ENCODE data around the gene BICRA.

The BICRA gene

DNA sequence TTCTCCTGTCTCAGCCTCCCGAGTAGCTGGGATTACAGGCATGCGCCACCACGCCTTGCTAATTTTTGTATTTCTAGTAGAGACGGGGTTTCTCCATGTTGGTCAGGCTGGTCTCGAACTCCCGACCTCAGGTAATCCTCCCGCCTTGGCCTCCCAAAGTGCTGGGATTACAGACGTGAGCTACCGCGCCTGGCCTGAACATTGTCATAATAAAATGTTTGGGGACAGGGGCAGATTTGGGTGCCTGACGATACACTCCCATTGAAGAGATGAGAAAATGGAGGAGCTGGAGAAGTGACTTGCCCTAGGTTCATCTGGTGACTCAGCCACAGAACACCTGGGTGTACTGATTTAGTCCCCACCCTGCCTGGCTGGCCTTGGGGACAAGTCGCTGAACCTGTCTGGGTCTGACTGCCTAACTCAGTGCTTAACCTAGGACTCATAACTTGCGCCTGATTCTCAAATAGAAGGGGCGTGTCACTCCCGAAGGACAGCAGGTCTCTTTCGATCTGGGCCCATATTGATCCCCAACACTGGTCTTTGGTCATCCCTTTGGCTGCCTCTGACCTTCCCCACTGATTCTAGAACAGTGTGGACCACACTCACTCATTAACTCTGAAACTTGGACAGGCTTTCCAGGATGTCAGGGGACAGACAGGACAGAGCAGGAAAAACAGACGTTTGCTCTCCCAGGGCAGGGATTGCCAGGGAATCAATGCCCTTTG, 7.6 kb upstream of the BICRA start:
- no peak for DNase-seq

DNA sequence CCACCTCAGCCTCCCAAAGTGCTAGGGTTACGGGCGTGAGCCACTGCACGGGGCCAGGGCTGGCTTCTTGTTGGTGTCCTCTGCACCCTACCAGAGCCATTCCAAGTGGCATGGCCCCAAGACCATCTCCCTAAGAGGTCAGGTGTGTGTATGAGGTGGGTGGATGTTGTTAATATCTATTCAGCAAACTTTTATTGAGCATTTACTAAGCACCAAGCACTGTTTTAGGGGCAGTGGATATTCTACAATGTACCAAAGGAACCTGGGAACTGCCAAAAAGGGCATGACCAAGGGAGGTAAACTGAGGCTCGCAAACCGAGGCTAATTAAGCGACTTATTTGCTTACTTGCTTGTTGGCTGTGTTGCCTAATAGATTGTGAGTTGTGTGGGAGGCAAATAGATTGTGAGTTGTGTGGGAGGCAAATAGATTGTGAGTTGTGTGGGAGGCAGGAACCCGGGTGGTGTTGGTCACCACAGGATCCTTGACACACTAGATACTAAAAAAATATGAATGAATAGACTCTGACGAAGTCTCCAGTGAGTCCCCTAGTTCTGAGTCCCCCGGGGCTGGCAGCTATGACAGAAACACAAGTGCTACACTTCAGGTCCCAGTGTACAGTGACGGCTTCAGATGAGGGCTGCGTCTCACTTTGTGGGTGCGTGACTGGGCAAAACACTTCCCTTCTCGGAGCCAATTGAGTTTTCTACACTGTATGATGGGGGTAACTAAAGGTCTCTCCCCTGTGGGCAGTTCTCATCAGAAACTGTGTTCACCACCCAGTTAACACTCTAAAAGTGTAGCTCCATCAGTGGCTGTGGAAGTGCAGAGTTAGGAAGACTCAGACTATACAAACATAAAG, 5.0 kb upstream of the BICRA start:
- no peak for DNase-seq

DNA sequence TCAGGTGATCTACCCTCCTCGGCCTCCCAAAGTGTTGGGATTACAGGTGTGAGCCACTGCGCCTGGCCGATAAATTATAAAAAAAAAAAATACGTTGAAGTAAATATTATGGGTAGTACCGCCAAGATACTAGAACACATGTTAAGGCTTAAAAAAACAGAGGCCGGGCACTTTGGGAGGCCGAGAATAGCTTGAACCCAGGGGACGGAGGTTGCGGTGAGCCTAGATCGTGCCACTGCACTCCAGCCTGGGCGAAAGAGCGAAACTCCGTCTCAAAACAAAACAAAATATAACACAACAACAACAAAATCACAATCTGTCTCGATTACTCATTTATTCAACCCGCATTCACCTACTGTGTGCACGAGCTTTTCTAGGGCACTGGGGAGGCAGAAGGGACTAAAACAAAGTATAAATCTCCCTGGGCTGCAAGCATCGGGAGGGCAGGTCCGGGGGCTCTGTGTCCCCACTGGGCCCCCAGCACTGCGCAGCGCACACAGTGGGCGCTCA, 1.3 kb upstream of the BICRA start:
- DNase-seq: no peak

DNA sequence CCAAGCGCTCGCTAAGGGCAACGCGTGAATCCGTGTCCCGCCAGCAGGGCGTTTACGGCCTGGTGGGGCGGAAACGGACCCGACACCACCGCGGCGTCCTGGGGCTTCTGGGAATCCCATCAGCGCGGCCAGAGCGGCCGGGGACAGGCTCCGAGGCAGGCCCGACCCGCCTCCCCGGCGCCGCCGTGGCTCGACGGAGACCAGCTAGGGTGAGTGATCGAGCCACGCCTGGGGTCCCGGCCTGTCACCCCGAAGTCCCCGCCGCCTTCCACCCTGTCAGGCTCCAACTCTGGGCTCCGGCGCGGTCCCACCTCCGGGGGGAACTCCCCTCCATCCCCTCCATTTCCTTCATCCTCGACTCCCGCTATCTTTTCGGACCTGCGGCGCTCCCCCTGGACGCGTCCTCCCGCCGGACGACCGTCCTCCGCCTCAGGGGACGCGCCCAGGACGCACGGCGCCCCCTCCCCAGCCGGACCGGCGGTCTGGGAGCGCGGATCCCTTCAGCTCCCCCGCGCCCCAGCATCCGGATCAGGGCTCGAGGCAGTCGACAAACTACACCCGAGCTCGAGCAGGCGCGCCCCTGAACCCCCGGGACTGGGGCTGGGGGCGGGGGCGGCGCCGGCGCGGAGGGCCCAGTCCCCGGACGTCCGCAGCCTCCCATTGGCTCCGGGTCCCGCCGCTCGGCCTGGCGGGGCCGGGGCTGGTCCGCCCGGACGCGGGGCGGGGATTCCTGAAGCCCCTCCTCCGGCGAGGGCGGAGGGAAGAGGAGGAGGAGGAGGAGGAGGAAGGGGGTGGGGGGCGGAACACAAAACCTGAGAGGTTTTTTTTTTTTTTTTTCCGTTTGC, 638 bp upstream of the BICRA start:
- peak; percentile 88 to 96 for DNase-seq

DNA sequence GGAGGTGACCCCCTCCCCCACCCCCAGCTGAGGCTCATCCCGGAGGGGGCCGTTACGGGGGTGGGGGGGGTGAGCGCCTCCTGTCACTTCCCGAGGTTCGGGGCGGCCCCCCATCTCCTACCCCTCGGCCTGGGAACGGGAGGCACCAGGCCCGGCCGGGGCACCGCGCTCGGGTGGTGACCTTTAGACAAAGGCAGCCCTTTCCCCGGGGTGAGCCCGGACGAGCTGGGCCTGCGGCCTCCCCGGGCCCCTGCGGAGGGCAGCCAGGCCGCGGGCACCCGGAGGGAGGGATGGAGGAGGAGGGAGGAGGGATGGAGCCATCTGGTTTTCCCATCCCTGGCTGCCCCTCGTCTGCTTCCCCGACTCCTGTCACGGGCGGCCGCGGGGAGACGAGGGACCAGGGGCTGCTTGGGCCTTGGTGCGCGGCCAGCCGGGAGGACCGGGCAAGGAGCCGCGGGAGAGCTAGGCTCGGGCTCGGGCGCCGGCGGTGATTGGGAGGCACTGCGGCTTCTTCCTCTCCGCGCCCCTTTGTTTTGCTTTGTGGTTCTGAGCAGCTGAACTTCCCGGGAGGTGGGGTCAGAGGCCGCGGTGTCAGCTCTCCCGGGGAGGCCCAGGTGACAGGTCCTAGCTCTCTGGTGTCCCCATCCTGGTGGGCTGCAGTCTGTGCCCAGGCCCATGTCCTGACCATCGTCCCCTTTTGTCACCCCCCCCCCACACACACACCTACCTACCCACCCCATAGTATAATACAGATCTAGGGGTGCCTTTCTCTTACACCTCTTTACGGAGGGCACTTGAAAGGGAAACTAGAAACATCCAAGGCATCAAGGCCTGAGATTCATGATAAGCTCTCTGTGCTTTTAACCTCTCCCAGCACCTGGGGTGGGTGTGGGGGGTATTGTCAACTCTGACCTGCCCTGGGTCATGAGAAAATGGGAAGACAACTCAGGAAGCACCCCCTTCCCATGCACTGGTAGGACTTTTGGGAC, 1.3 kb downstream of the BICRA start:
- no peak for DNase-seq

DNA sequence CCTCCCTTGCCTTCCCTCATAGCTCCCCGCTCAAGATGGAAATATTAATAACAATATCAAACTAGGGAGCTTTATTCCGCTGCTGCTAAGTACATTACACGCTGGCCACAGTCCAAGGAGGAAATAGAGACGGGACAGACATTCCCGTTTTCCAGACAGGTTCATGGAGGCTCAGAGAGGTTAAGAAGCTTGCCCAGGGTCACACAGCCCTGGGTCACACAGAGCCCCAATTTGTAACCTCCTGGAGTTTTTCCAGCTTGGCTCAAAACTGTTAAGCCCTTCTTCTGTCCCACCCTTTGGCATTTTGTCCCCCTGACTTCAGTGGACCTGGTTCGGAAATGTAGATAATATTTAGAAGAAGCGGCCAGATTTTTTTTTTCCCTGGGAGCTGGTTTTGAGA, 2.0 kb downstream of the BICRA start:
- DNase-seq: no peak

DNA sequence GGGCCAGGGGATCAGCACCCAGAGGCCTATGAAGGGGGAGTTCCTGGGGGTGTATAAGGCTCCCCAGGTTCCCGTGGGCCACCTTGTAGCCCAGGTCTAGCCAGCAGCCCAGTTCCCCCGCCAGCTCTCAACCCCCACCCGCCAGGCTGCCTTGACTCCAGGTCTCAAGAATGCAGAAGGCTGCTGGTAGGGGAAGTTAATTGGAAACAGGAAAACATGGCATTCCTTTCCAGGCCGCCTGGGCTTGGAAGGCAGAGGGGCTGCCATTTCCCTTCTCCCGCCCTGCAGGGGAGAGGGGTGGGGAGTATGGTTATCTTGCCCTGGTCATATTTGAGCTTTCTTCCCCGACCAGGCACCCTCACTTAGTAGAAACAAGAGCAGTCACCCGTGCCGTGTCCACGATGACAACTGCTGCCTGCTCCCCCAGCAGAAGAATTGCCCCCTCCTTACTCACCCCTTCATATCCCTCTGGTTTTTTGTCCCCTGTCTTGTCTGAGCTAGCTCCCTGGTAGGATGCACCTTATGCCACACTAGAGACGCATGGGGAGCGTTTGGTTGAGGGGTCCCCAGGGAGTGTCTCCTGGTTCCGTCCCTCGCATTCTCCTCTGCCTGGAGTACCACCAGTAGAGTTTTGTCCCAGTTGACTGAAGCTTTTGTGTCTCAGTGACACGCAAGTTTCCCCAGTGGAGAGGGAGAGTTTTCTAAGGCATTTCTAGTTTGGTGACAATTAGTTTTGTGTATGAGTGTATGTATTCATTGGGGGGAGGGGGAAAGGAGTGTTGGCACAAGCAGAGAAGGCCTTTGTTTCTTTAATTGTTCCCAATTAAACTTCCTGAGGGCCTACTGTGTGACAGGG, 4.5 kb downstream of the BICRA start:
- DNase-seq: no peak

DNA sequence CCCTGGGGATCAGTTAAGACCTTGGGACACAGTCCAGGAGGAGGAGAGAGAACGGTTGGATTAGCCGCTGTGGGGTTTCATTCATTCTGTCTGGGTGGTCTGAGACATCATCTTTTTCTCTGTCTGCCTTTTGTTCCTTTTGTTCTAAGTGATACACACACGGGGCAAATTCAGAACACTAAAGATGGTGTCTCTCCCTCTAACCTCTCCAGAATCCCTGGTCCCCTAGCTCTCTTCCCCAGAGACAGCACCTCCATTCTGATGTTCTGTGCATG, 5.0 kb downstream of the BICRA start:
- no peak for DNase-seq

DNA sequence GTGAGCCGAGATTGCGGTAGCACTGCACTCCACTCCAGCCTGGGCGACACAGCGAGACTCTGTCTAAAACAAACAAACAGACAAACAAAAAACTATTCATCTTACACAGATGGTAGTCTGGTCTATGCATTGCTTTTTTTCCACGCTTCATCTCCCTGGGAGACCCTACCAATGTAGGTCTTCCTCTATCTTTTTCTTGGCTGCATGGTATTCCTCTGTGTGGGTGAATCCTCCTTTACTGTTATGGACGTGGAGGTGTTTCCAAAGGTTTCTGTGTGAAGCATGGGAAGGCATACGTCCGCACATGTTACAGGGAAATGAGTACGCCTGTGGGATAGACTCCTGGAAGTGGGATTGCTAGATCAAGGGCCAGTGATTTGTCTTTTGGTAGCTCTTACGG, 5.6 kb downstream of the BICRA start:
- no peak for DNase-seq

DNA sequence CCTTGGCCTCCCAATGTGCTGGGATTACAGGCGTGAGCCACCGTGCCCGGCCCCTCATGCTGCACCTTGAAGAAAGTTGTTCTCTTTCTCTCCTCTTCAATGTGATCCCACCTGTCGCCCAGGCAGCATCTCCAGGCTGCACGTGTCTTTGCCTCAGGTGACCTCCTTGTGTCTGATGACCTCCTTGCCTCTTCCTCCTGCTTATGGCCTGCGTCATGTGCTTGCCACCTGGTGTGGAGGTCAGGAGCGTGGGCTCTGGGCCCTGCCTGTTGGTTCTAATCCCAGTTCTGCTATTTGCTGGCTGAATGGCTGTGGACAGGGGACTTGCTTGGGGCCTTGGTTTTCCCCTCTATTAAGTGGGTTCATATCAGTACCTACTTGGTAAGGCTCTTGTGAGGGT, 6.3 kb downstream of the BICRA start:
- no peak for DNase-seq

DNA sequence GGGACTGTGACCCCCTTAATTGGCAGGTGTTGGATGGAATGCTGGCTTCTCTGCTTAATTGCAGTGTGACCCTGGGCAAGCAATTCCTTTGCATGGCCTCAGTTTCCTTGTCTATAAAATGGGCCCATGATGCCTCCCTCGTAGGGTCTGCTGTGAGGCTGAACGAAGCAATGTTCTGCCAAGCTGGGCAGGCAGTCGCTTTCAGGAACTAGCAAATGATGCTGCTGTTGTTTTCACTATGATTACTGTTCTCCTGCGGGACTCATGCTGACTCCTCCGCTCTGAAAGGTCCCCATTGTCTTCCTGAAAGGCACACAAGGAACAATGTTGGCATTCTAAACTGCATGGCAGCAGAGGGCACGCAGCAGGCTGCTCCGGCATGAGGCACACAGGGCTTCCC, 6.8 kb downstream of the BICRA start:
- no peak for DNase-seq

DNA sequence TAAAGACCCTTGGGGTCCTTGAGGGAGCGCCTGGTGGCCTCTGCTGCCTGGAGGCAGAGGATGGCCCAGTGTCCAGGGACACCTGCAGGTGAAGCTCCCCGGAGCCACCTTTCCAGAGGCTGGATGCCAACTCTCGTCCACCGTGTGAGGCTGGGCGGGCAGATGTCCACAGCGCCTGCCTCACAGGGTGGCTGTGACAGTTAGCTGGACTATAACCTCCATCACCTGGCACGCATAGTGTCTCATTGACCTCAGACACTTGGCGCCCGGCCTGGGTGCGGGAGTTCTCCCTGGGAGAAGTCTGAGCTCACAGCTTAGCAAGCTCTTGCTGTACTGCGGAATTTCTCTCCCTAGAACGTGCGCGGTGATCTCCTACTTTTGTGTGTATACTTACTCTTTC, 9.8 kb downstream of the BICRA start:
- no peak for DNase-seq

DNA sequence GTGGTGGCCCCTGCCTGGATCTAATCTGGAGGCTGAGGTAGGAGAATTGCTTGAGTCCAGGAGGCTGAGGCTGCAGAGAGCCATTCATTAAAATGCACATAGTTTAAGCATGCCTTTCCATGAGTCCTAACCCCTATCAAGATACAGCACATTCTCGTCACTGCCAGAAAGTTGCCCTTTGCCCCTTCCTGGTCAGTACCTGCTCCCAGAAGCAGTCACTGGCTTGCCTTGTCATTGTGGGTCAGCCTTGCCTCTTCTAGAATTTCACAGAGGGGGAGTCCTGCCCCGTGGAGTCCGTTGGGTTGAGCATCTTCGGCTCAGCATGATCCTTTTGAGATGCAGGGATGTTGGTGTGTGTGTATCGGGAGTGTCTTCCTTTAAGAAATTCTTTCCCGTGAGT, 10.8 kb downstream of the BICRA start:
- no peak for DNase-seq

DNA sequence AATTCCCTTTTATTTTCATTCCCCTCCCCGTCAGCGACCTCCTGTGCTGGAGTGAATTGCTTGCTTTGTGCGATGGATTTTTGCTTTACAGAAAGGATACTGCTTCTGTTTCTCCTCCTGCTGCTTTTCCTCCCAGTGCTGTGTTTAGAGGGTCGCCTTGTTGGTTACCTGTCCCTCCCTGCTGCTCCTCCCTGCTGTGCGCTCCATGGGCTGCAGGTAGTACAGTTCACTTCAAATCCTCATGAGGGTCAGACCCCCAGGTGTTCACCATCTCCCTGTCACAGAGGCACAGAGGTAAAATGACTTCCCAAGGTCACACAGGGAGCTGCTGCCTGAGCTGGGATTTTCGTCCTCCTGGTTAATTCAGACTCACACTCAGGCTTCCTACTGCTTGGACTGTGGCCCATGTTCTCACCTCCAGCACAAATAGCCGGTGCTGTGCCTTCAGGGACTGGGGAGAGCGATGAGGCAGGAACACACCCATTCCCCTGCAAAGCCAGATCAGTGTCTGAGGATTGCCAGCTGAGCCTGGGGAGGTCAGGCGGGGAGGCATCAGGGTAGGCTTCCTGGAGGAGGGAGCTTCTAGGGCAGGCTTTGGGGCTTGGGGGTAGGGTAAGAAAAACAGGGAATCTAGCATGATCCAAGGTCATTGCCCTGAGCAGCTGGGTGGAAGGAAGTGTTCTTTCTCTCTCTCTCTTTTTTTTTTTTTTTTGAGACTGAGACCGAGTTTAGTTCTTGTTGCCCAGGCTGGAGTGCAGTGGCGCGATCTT, 14.4 kb downstream of the BICRA start:
- DNase-seq: no peak

DNA sequence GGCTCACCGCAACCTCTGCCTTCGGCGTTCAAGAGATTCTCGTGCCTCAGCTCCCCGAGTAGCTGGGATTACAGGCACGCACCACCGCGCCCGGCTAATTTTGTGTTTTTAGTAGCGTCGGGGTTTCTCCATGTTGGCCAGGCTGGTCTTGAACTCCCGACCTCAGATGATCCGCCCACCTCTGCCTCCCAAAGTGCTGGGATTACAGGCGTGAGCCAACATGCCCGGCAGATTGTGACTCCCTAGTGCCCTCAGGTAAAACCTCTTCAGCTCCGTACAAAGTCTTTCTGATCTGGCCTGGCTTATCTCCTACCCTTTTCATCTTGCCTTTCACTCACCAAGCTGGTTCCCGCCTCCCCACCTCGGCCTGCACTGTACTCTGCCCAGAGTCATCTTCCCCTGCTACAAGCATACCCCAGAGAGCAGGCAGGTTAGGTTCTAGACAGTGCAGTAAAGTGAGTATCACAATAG, 15.0 kb downstream of the BICRA start:
- no peak for DNase-seq

DNA sequence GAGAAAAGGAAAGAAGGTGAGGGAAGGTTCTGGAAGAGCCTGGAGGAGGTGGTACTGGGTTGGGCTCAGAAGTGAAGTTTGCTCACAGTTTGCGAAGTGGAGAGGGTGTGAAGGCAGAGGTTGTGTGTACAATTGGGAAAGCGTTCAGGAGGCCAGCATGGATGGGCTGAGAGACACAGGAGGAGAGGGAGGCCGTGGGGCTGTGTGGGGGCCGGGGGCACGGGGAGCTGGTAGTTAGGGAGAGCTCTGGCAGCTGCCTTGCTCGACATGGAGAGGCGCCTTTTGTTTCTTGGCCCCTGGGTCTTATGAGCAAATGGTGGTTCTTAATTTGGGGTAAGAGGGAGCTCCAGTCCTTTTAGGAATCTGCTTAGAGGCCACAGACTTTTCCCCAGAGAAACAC, 16.7 kb downstream of the BICRA start:
- no peak for DNase-seq

DNA sequence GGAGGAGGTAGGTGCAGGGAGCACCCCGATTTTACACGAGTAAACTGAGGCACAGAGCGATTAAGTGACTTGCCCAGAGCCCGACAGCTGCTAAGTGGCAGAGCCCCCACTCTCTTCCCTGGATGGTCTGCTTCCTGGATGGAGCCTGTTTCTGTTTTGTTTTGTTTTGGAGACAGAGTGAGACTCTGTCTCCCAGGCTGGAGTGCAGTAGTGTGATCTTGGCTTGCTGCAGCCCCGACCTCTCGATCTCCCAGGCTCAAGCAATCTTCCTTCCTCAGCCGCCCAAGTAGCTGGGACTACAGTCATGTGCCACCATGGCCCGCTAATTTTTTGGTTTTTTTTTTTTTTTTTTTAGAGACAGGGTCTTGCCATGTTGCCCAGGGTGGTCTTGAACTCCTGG, 17.3 kb downstream of the BICRA start:
- no peak for DNase-seq

DNA sequence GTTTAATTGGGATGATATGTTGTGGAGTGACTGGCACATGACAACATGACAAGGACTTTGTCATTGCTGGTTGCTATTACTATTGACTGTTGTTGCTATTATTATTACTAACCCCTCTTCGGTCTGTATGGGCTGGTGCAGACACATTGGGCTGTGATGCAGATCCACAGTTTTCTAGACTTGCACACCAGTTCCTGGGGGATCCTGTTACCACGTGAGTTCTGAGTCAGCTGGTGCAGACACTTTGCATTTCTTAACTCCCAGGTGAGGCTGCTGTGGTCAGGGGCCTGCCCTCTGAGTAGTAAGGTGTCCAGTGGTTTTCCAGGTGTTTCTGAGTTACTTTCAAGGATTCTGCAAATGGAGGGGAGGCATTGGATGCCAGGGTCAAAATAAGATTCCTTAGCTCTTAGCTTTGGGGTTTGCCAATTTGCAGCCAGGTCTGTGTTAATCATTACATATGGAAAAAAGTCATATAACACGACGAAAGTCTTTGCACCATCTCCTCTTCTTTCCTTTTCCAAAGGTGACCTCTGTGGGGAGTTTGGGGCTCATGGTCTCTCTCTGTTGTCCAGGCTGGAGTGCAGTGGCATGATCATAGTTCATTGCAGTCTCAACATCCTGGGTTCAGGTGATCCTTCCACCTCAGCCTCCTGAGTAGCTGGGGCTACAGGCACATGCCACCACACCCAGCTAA, 19.3 kb downstream of the BICRA start:
- DNase-seq: no peak

DNA sequence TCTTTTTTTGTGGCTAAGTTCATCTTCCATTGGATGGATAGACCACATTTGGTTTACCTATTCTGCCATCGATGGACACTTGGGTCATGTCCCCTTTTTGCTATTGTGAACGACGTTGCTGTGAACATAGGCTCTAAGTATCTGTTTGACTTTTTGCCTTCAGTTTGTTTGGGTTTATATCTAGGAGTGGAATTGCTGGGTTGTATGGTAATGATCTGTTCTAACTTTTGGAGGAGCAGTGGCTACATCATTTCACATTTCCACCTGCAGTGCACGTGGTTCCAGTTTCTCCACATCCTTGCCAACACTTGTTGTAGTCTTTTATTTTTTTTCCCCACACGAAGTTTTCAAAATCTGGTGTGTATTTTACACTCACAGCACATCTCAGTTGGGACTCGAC, 21.7 kb downstream of the BICRA start:
- DNase-seq: no peak

All from NCI-H1930 (cell line).